GM21515 (cell line): ENCODE measurements around the gene MCTP1.
"Not testable (repeated sequence)": the region's sequence is repeated elsewhere in the genome, so short reads cannot be mapped to it uniquely, and the experiment has no call there.

Source experiments
- ATAC-seq: cut with Tn5 transposase; IDR thresholded peaks from one replicate; pipeline ENCODE4 v1.9.1; 2021; ENCODE audit not compliant: unreplicated experiment

The MCTP1 gene

GRCh38 chr5:94833851-94834250 lies 451.0 kb downstream of the MCTP1 start:
- no peak for ATAC-seq

- ATAC-seq: no peak
Observed at GRCh38 chr5:94832685-94833084, 452.2 kb downstream of the MCTP1 start.

GRCh38 chr5:94830520-94830919 lies 454.4 kb downstream of the MCTP1 start:
- ATAC-seq: no peak

DNA sequence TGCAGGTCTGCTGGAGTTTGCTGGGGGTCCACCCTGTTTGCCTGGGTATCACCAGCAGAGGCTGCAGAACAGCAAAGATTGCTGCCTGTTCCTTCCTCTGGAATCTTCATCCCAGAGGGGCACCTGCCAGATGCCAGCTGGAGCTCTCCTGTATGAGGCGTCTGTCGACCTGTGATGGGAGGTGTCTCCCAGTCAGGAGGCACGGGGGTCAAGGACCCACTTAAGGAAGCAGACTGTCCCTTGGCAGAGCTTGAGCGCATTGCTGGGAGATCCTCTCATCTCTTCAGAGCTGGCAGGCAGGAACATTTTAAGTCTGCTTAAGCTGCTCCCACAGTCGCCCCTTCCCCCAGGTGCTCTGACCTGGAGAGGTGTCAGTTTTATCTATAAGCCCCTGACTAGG lies 456.7 kb downstream of the MCTP1 start:
- not testable (repeated sequence) for ATAC-seq

DNA sequence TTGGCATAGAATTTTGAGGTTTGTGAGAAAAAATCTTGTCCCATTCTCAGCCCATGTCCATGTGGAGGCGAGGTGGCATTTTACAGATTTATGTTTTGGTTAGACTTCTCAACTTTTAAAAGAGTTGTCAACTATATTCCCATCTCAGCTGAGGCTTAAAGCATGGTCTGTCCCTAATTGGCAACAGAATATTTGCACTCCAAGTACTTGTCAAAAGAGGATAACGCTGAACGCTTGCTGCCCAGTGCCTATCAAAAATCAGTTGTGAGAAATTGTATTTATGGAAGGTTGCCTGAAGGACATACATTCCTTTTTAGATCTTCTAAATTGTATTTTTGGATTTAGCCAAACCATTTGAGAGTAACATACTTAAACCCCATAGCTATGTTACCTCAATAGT lies 464.4 kb downstream of the MCTP1 start:
- ATAC-seq: no peak

DNA sequence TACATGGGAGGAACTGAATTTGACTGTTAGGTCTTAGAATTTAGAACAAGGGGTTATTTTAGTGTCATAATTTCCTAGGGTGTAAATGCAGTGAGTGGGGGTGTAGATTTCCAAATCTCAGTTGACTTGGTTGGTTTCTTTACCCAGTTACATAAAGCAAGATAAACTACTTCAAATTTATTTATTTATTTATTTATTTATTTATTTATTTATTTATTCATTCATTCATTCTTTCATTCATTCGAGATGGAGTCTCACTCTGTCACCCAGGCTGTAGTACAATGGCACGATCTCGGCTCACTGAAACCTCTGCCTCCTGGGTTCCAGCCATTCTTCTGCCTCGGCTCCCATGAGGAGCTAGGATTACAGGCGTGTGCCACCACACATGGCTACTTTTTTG lies 466.0 kb downstream of the MCTP1 start:
- no peak for ATAC-seq

- ATAC-seq: no peak
Observed at GRCh38 chr5:94815313-94816039, 469.4 kb downstream of the MCTP1 start.

DNA sequence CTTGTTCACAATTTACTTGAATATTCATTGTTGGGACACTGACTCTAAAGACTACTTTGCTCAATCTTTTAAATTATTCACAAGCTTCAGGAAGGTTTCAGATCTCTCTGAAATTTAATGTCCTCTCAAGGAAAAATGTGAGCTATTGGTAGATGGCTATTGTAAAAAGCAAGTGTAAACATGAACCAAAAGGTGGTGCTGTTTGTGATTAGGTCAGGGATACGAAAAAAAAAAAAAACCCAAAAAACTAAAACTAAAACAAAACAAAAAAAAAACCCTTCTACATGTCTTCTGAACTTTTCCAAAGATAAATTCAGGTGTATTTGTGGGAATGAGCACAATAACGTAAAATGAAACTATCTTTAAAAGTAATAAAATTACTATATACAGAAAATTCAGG lies 472.7 kb downstream of the MCTP1 start:
- ATAC-seq: no peak

GRCh38 chr5:94811331-94811730 lies 473.6 kb downstream of the MCTP1 start:
- ATAC-seq: no peak

DNA sequence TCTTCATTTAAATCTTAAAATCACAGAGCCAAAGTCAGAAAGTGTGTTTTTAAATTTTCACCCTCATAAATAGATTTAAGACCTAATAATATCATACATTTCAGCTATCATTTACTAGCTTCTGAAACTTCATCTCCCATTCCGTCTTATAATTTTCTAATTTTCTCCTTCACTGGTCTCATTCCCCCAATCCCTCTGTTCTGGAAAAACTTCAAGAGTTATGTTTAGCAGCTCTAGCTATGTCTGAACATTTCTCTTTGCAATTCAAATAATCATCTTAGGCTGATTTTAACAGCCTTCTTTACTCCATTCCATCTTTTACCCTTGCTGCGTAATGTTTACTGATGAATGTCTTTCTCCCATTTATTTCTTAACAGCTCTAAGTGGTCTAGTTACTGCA lies 474.0 kb downstream of the MCTP1 start:
- no peak for ATAC-seq

- no peak for ATAC-seq
Observed at GRCh38 chr5:94810281-94810680, 474.6 kb downstream of the MCTP1 start.

GRCh38 chr5:94808497-94808896 lies 476.4 kb downstream of the MCTP1 start:
- no peak for ATAC-seq

GRCh38 chr5:94807985-94808384 lies 476.9 kb downstream of the MCTP1 start:
- no peak for ATAC-seq

DNA sequence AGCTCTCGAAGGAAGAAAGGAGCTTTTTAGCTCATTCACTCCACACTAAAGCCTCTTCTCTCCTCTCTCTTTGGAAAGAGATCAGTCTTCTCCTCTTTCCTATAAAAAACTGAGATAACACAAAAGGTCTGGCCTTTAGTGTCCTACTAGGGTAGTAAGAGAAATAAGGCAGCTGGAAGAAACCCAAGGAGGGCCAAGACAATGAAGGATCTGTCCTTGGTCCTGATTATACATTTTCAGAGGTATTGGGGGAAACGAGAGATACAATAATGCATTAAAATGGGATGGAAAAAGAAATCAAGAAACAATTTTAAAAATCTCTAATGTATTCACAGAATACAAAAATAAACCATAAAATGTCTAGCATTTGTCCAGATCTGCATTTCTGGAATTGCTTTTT lies 482.4 kb downstream of the MCTP1 start:
- ATAC-seq: no peak

GRCh38 chr5:94796586-94796985 lies 488.3 kb downstream of the MCTP1 start:
- no peak for ATAC-seq

GRCh38 chr5:94793816-94794198 lies 491.1 kb downstream of the MCTP1 start:
- peak; percentile 37 for ATAC-seq

GRCh38 chr5:94793113-94793815 lies 491.6 kb downstream of the MCTP1 start:
- peak; percentile 100 for ATAC-seq

DNA sequence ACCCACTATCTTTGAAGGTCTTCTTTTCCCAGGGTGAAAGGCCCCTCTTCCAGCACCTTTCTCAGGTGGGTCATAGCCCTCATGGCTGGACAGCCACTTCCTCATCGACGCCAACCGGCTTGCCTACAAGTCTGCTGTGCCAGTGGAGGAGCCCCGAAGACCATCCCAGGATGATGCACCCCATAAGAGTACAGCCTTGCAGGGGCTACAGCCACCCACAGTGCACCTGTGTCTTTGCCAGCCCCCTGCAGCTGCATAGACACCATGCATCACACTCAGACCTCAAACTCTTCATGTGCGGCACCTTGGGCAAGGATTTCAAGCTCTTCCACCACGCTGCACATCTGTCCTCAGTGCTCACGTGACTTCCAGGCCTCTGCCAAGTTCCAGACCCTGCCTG lies 493.1 kb downstream of the MCTP1 start:
- no peak for ATAC-seq

DNA sequence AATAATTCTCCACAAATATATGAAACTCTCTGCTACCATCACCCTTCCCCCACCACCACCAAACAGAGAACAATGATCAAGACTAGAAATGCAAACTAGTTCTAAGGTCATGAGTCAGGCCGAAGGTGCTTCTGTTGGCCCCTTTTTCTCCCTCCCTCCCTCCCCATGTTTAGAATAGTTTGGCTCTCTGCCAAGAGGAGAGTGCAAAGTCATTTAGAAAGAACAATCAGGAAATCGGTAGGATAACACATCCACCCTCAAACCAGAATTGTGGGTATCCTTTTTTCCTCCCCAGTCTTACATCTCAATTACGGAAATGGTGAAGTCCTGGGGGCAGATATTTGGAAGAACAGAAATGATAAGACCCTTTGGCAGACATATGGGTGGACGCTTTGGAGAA lies 496.4 kb downstream of the MCTP1 start:
- no peak for ATAC-seq

- ATAC-seq: no peak
Observed at GRCh38 chr5:94784536-94785505, 500.1 kb downstream of the MCTP1 start.

DNA sequence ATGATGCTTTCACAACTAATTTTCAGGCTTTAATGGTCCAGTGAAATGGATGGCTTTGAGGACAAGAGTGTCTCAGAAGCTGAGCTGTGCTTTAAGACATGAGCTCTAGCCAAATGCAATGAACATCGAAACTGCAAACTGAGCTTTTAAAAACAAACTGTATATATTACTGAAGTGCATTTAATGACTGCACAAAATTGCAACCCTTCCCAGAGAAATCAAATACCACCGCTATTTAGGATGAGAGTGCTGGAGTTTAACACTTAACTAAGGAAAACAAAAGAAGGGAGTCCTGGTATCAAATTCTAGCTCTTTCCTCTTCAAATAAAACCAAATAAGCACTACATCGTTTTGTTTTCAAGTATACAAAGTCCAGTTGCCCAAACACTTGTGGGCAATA lies 502.5 kb downstream of the MCTP1 start:
- ATAC-seq: no peak

- no peak for ATAC-seq
Observed at GRCh38 chr5:94779684-94780083, 505.2 kb downstream of the MCTP1 start.
